ENCODE measurements around the gene KRT9. TPM values are rescaled to one million over a fixed set of nuclear protein-coding genes. Genes with fewer than 3 reads are reported as not detected.

KRT9 gene
- total RNA-seq, 1 experiment from 2014 or later = 0.21 TPM

- DNase-seq (ENCODE audit: unreplicated experiment) = no peak
- ChIA-PET CTCF (interaction anchor here (1.2 to 1.7 kb wide), 2 partner anchors 11 to 18 kb away, joined by 3 to 4 read pairs; no protein-coding TSS in a partner anchor), POLR2A (interaction anchor here (1.0 to 1.5 kb wide), 2 partner anchors 11 to 17 kb away, joined by 3 to 7 read pairs; no protein-coding TSS in a partner anchor)
- no peak overlapping the region for H3K27ac Mint-ChIP-seq (ENCODE audit: low read depth, unreplicated experiment)
- no peak for TF ChIP-seq CTCF (IDR thresholded peaks at IDR 0.05; ENCODE audit: unreplicated experiment)
- H3K27me3 Mint-ChIP-seq (ENCODE audit: insufficient read depth, unreplicated experiment) = no peaks in the 10 kb centered on the region
- no peaks in the 10 kb centered on the region for H3K9me3 Mint-ChIP-seq (ENCODE audit: unreplicated experiment)
- H3K4me3 Mint-ChIP-seq (ENCODE audit: unreplicated experiment) = no peak overlapping the region
- intact Hi-C loops (cut with micrococcal nuclease) = no loop called here
- H3K36me3 Mint-ChIP-seq (ENCODE audit: insufficient read depth, unreplicated experiment) = peaks cover 12% of the 10 kb centered on the region
- H3K4me1 Mint-ChIP-seq (ENCODE audit: insufficient read depth, unreplicated experiment) = peaks cover 28% of the 10 kb centered on the region
- BruUV-seq (replicated peaks) = no TSS peak
Measured at GRCh38 chr17:41531993-41532392, 39.9 kb downstream of the KRT9 start.

- TF ChIP-seq CTCF (IDR thresholded peaks at IDR 0.05; ENCODE audit: unreplicated experiment) = no peak
- POLR2A ChIA-PET = interaction anchor here (0.6 to 2.5 kb wide), 4 partner anchors 8 to 18 kb away, joined by 3 to 9 read pairs (median 6); partner anchors contain the start of gene KRT15
Measured at GRCh38 chr17:41530062-41531048, 41.5 kb downstream of the KRT9 start.

GRCh38 chr17:41529491-41529915, 42.4 kb downstream of the KRT9 start:
- BruUV-seq (replicated peaks) = no TSS peak
- DNase-seq (ENCODE audit: unreplicated experiment) = no peak
- no peak for TF ChIP-seq CTCF (IDR thresholded peaks at IDR 0.05; ENCODE audit: unreplicated experiment)
- peaks cover 26% of the 10 kb centered on the region for H3K4me1 Mint-ChIP-seq (ENCODE audit: insufficient read depth, unreplicated experiment)
- no peaks in the 10 kb centered on the region for H3K27me3 Mint-ChIP-seq (ENCODE audit: insufficient read depth, unreplicated experiment)
- no peak overlapping the region for H3K4me3 Mint-ChIP-seq (ENCODE audit: unreplicated experiment)
- intact Hi-C loops (cut with micrococcal nuclease) = no loop called here
- no peaks in the 10 kb centered on the region for H3K9me3 Mint-ChIP-seq (ENCODE audit: unreplicated experiment)
- ChIA-PET CTCF (interaction anchor here (0.6 to 1.1 kb wide), 6 partner anchors 16 to 1048 kb away, joined by 3 to 5 read pairs (median 4); no protein-coding TSS in a partner anchor), POLR2A (interaction anchor here (1.1 to 2.5 kb wide), 3 partner anchors 8 to 18 kb away, joined by 6 to 9 read pairs (median 8); partner anchors contain the start of gene KRT15)
- no peak overlapping the region for H3K27ac Mint-ChIP-seq (ENCODE audit: low read depth, unreplicated experiment)
- no peaks in the 10 kb centered on the region for H3K36me3 Mint-ChIP-seq (ENCODE audit: insufficient read depth, unreplicated experiment)

More at GRCh38 chr17:41530062-41531048, 41.5 kb downstream of the KRT9 start:
- no peak overlapping the region for H3K4me3 Mint-ChIP-seq (ENCODE audit: unreplicated experiment)
- intact Hi-C loops (cut with micrococcal nuclease) = no loop called here
- peak; percentile 62 for DNase-seq (ENCODE audit: unreplicated experiment)
- no peaks in the 10 kb centered on the region for H3K9me3 Mint-ChIP-seq (ENCODE audit: unreplicated experiment)
- H3K36me3 Mint-ChIP-seq (ENCODE audit: insufficient read depth, unreplicated experiment) = peaks cover 5% of the 10 kb centered on the region
- H3K27me3 Mint-ChIP-seq (ENCODE audit: insufficient read depth, unreplicated experiment) = no peaks in the 10 kb centered on the region
- peaks cover 26% of the 10 kb centered on the region for H3K4me1 Mint-ChIP-seq (ENCODE audit: insufficient read depth, unreplicated experiment)
- no TSS peak for BruUV-seq (replicated peaks)
- H3K27ac Mint-ChIP-seq (ENCODE audit: low read depth, unreplicated experiment) = no peak overlapping the region
- CTCF ChIA-PET = interaction anchor here (0.6 to 0.8 kb wide), 2 partner anchors 15 to 118 kb away, joined by 3 to 4 read pairs; no protein-coding TSS in a partner anchor

GRCh38 chr17:41528959-41529353, 42.9 kb downstream of the KRT9 start:
- DNase-seq (ENCODE audit: unreplicated experiment) = no peak
- peaks cover 26% of the 10 kb centered on the region for H3K4me1 Mint-ChIP-seq (ENCODE audit: insufficient read depth, unreplicated experiment)
- ChIA-PET CTCF (interaction anchor here (0.6 to 1.1 kb wide), 4 partner anchors 20 to 1048 kb away, joined by 3 to 5 read pairs (median 4); no protein-coding TSS in a partner anchor), POLR2A (interaction anchor here (1.1 to 2.5 kb wide), 2 partner anchors 10 to 19 kb away, joined by 6 to 9 read pairs; partner anchors contain the start of gene KRT15)
- no peaks in the 10 kb centered on the region for H3K9me3 Mint-ChIP-seq (ENCODE audit: unreplicated experiment)
- H3K27me3 Mint-ChIP-seq (ENCODE audit: insufficient read depth, unreplicated experiment) = no peaks in the 10 kb centered on the region
- no peaks in the 10 kb centered on the region for H3K36me3 Mint-ChIP-seq (ENCODE audit: insufficient read depth, unreplicated experiment)
- no peak for TF ChIP-seq CTCF (IDR thresholded peaks at IDR 0.05; ENCODE audit: unreplicated experiment)
- intact Hi-C loops (cut with micrococcal nuclease) = no loop called here
- H3K27ac Mint-ChIP-seq (ENCODE audit: low read depth, unreplicated experiment) = no peak overlapping the region
- H3K4me3 Mint-ChIP-seq (ENCODE audit: unreplicated experiment) = no peak overlapping the region
- BruUV-seq (replicated peaks) = no TSS peak

All from MCF 10A (cell line).